Smooth muscle cell (in vitro differentiated cells): ENCODE results near the gene DCAF5. TPM values are rescaled to one million over a fixed set of nuclear protein-coding genes. Genes with fewer than 3 reads are reported as not detected.

Experiments used
- DNase-seq: peaks from one replicate; lab custom pipeline; 2025; ENCODE audit not compliant: unreplicated experiment; lab: John Stamatoyannopoulos, UW
- H2AFZ ChIP-seq: fragments of 200-600 bp; sonication (generic); 2 replicates; pipeline ENCODE4 v1.6.0; 2016; ENCODE audit warnings: antibody characterized with exemption, low read depth, mild to moderate bottlenecking
- H3F3A ChIP-seq: fragments of 200-600 bp; sonication (generic); 2 replicates; pipeline ENCODE4 v1.6.0; 2017; ENCODE audit warnings: antibody characterized with exemption, low read depth
- H3K27ac ChIP-seq: fragments of 200-600 bp; sonication (generic); 2 replicates; pipeline ENCODE4 v1.5.1; 2016; ENCODE audit warnings: low read depth, mild to moderate bottlenecking
- H3K27me3 ChIP-seq: fragments of 200-600 bp; sonication (generic); 2 replicates; pipeline ENCODE4 v1.6.1; 2016; ENCODE audit warnings: low read depth, mild to moderate bottlenecking
- H3K36me3 ChIP-seq: fragments of 200-600 bp; sonication (generic); 2 replicates; pipeline ENCODE4 v1.5.1; 2016; ENCODE audit warnings: low read depth
- H3K4me1 ChIP-seq: fragments of 200-600 bp; sonication (generic); 2 replicates; pipeline ENCODE4 v1.5.1; 2016; ENCODE audit warnings: low read depth
- H3K4me2 ChIP-seq: fragments of 200-600 bp; sonication (generic); 2 replicates; pipeline ENCODE4 v1.6.0; 2016; ENCODE audit warnings: mild to moderate bottlenecking
- H3K4me3 ChIP-seq: fragments of 200-600 bp; sonication (generic); 2 replicates; pipeline ENCODE4 v1.5.1; 2016; ENCODE audit warnings: mild to moderate bottlenecking
- H3K79me2 ChIP-seq: fragments of 200-600 bp; sonication (generic); 2 replicates; pipeline ENCODE4 v1.6.0; 2016; ENCODE audit warnings: low read depth, mild to moderate bottlenecking
- H3K9ac ChIP-seq: fragments of 200-600 bp; sonication (generic); 2 replicates; pipeline ENCODE4 v1.6.0; 2016; ENCODE audit warnings: low read depth
- H3K9me3 ChIP-seq: fragments of 200-600 bp; sonication (generic); replicated peaks from 2 replicates; pipeline ENCODE4 v1.5.1; 2016; ENCODE audit warnings: low read depth
- H4K20me1 ChIP-seq: fragments of 200-600 bp; sonication (generic); 2 replicates; pipeline ENCODE4 v1.6.0; 2016; ENCODE audit warnings: low read depth
- WGBS: methylation state at CpG from one replicate; pipeline ENCODE4 v1.1.7; 2016; ENCODE audit warnings: low lambda C conversion rate; 5-methylcytosine and 5-hydroxymethylcytosine counted together
- polyA plus RNA-seq: library from polyadenylated mRNA; unstranded; fragments of >200 nt; fragmentation: Nextera tagmentation; extraction: Ambion mirVana; gene quantifications from 2 replicates; pipeline ENCODE4 v1.2.1, GENCODE V29; 2016
- total RNA-seq: library from RNA; depleted of rRNA; stranded (reverse); fragments of >200 nt; gene quantifications from 2 replicates; pipeline ENCODE4 v1.2.3, GENCODE V29; 2014
- TF ChIP-seq, protein P1 (sequence below): fragments of 200-600 bp; sonication (generic); IDR thresholded peaks from 2 replicates; pipeline ENCODE4 v1.5.1; 2017; ENCODE audit warnings: borderline replicate concordance, mild to moderate bottlenecking, antibody characterized with exemption; ENCODE audit not compliant: insufficient read depth, poor library complexity, severe bottlenecking

The DCAF5 gene
- total and polyA plus RNA-seq, 2 experiments from 2014 or later = 23.0 to 45.4 TPM

DNA sequence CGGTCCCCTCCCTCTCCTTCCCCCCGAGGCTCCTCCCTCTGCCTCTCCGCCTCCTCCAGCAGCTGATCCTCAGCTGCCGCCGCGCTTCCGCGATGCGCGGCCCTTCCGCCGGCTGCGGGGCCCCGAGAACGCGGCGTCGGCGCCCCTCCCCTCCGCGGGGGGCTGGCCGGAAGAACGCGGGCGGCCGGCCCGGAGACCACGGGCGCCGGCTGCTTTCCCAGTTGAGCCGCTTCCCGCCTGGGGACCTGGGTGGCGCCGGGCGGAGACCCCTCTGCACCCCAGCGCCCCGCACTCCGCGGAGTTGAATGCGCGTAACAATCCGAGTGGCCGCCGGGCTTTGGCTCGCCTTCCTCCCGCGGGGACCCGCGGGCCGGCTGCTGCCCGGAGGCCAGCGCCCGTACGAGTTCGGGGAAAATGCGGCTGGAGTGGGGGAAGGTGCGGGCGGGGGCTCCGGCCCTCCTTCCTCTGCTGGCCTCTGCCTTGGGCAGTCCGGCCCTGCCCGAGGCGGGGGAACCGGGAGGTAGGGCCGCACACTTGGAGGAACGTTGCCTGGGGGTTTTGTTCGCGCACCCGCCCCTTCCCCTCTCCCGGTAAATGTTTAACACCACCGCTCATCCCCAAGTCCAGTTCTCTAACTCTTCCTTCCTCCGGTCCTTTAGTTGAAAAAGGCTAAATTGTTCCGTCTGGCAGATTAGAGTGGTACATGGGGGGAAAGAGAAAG is 393 bp upstream of the DCAF5 start:
- peaks cover 4% of the 10 kb centered on the region for H3F3A ChIP-seq
- H3K36me3 ChIP-seq = no peaks in the 10 kb centered on the region
- H4K20me1 ChIP-seq = peaks cover 26% of the 10 kb centered on the region
- peak overlapping the region; percentile 98 for H2AFZ ChIP-seq
- H3K9ac ChIP-seq = peak overlapping the region; percentile 78
- peaks cover 19% of the 10 kb centered on the region for H3K4me1 ChIP-seq
- H3K4me3 ChIP-seq = peak overlapping the region; percentile 99
- TF ChIP-seq, protein P1, sequence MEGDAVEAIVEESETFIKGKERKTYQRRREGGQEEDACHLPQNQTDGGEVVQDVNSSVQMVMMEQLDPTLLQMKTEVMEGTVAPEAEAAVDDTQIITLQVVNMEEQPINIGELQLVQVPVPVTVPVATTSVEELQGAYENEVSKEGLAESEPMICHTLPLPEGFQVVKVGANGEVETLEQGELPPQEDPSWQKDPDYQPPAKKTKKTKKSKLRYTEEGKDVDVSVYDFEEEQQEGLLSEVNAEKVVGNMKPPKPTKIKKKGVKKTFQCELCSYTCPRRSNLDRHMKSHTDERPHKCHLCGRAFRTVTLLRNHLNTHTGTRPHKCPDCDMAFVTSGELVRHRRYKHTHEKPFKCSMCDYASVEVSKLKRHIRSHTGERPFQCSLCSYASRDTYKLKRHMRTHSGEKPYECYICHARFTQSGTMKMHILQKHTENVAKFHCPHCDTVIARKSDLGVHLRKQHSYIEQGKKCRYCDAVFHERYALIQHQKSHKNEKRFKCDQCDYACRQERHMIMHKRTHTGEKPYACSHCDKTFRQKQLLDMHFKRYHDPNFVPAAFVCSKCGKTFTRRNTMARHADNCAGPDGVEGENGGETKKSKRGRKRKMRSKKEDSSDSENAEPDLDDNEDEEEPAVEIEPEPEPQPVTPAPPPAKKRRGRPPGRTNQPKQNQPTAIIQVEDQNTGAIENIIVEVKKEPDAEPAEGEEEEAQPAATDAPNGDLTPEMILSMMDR = no peak
- H3K4me2 ChIP-seq = peak overlapping the region; percentile 99
- peaks cover 40% of the 10 kb centered on the region for H3K79me2 ChIP-seq
- no peak for DNase-seq
- H3K27me3 ChIP-seq = no peaks in the 10 kb centered on the region
- peak overlapping the region; percentile 89 for H3K27ac ChIP-seq
- WGBS = under 1% methylated on average over 66 of the region's 72 CpGs
- H3K9me3 ChIP-seq = no peaks in the 10 kb centered on the region

DNA sequence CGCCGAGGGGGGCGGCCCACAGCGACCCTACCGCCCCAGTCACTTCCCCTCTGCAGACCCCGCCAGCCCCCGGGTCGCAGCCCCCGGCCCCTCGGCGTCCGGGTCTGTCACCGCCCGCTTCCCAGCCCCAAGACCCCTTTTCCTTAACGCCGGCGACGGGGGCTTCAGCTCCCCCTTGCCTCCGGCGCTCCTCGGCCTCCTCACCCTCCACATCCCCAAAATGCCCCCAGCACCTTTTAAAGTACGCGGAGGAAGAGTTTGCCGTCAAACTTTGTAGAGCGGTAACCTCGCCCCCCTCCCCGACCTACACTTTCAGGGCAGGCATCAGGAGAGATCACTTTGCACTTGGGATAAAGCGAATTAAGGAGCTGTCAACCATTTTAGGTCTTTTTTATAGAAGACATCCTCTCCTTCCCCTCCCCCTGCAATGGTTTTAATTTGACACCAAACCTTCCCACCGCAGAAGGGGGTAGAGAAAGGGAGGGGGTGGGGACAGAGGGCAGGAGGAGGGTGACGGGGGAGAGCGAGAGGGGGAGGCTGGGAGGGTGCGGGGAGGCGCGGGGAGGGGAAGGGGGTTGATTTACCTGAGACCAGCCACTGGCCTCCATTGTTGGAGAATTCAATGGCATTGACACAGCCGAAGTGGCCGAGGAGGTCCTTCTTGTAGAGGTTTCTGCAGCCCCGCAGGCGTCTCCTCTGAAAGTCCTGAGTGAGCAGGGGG is 578 bp downstream of the DCAF5 start:
- H4K20me1 ChIP-seq = peaks cover 35% of the 10 kb centered on the region
- H3F3A ChIP-seq = peaks cover 4% of the 10 kb centered on the region
- H2AFZ ChIP-seq = peak overlapping the region; percentile 98
- H3K4me3 ChIP-seq = peak overlapping the region; percentile 99
- H3K4me1 ChIP-seq = peaks cover 19% of the 10 kb centered on the region
- H3K9me3 ChIP-seq = no peaks in the 10 kb centered on the region
- H3K9ac ChIP-seq = peak overlapping the region; percentile 96
- TF ChIP-seq, protein P1 = no peak
- H3K27ac ChIP-seq = peak overlapping the region; percentile 89
- 2% methylated on average over 22 of the region's 38 CpGs for WGBS
- peak overlapping the region; percentile 99 for H3K4me2 ChIP-seq
- DNase-seq = no peak
- no peaks in the 10 kb centered on the region for H3K36me3 ChIP-seq
- H3K79me2 ChIP-seq = peaks cover 50% of the 10 kb centered on the region
- no peaks in the 10 kb centered on the region for H3K27me3 ChIP-seq

DNA sequence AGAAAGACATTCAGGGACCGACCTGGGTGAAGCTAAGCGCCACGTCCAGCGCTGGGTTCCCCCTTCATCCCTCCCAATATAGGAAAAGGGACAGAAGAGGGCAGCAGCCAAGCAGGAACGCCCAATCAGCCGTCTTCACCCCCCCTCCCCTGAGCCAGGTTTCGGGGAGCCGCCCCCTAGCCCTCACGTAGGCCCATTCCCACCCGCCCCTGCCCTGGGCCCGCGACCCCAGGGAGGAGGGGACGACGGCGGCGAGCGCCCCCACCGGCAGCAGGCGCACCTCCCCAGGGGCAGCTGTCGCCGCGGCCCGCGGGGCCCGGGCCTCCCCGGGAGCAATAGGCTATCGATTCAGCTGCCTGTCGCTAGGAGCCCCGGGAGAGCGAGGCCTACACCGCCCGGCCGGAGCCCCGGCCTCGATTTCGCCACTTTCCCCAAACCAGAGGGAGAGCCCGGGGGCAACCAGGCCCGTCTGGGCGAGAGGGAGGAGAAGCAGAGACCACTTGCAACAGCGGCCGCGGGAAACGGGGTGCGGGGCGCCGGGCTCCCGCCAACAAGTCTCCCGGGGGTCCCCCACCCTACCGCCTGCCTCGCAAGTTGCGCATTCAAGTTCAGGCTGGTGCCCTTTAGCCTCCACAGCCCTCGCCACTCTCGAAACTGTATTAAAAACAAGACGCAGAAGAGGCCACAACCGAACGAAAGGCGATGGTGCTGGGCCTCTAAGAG is 1.3 kb downstream of the DCAF5 start:
- H3F3A ChIP-seq = peaks cover 4% of the 10 kb centered on the region
- under 1% methylated on average over 42 of the region's 57 CpGs for WGBS
- peak overlapping the region; percentile 99 for H3K4me3 ChIP-seq
- peak; percentile 57 for DNase-seq
- peak overlapping the region; percentile 89 for H3K27ac ChIP-seq
- no peaks in the 10 kb centered on the region for H3K9me3 ChIP-seq
- peak overlapping the region; percentile 96 for H3K9ac ChIP-seq
- peak overlapping the region; percentile 99 for H3K4me2 ChIP-seq
- TF ChIP-seq, protein P1 = peak; percentile 68
- H4K20me1 ChIP-seq = peaks cover 43% of the 10 kb centered on the region
- peaks cover 19% of the 10 kb centered on the region for H3K4me1 ChIP-seq
- H2AFZ ChIP-seq = peak overlapping the region; percentile 98
- H3K27me3 ChIP-seq = no peaks in the 10 kb centered on the region
- no peaks in the 10 kb centered on the region for H3K36me3 ChIP-seq
- peaks cover 57% of the 10 kb centered on the region for H3K79me2 ChIP-seq
